Lower lobe of right lung (tissue), 2 donors: Measurements from ENCODE around the gene CEMIP2. TPM values are rescaled to one million over a fixed set of nuclear protein-coding genes. Genes with fewer than 3 reads are reported as not detected.
A peak's percentile ranks its signal among the peaks of the same experiment; 100 is the strongest.
"Not testable (repeated sequence)": the region's sequence is repeated elsewhere in the genome, so short reads cannot be mapped to it uniquely, and the experiment has no call there.

Source experiments
- ATAC-seq, 2 donors: fragments of 200-7000 bp; cut with Tn5 transposase; one replicate each; pipeline ENCODE4 v1.9.1; 2020 to 2022; ENCODE audit warnings: mild to moderate bottlenecking in 2 of 2, moderate library complexity in 2 of 2
- DNase-seq: peaks from one replicate; pipeline ENCODE4 v3.0.0-alpha.2; 2020
- H3K27ac ChIP-seq: fragments of 200-600 bp; one replicate; pipeline ENCODE4 v1.8.0; 2022
- H3K27me3 ChIP-seq: fragments of 200-600 bp; one replicate; pipeline ENCODE4 v1.8.0; 2022; ENCODE audit warnings: low read depth
- H3K36me3 ChIP-seq: fragments of 200-600 bp; one replicate; pipeline ENCODE4 v1.8.0; 2022; ENCODE audit warnings: mild to moderate bottlenecking
- H3K4me1 ChIP-seq: fragments of 200-600 bp; one replicate; pipeline ENCODE4 v1.8.0; 2022
- H3K4me3 ChIP-seq: fragments of 200-600 bp; one replicate; pipeline ENCODE4 v1.8.0; 2022; ENCODE audit warnings: mild to moderate bottlenecking
- H3K9me3 ChIP-seq: fragments of 200-600 bp; one replicate; pipeline ENCODE4 v1.8.0; 2022
- intact Hi-C: fragments of 100-400 bp; cut with DNase I; formaldehyde crosslinking; loops from one replicate; pipeline ENCODE4 v1.11.0; 2022
- total RNA-seq: library from RNA; stranded (reverse); fragmentation: NEBNext Ultra II Directional; extraction: Animal tissue kit (Norgen Biotek cat#: 25700); gene quantifications from one replicate; pipeline ENCODE4 v1.2.1, GENCODE V29; 2021
- TF ChIP-seq, protein P1 (sequence below): fragments of 200-600 bp; IDR thresholded peaks from one replicate; pipeline ENCODE4 v1.8.0; 2022; ENCODE audit warnings: antibody characterized with exemption, mild to moderate bottlenecking
- donor health status: DM: no; HTN: yes; CAD: no; lungs with severe emphysema.

CEMIP2 gene
- total RNA-seq, 1 donor from 2014 or later = 152 TPM

DNA sequence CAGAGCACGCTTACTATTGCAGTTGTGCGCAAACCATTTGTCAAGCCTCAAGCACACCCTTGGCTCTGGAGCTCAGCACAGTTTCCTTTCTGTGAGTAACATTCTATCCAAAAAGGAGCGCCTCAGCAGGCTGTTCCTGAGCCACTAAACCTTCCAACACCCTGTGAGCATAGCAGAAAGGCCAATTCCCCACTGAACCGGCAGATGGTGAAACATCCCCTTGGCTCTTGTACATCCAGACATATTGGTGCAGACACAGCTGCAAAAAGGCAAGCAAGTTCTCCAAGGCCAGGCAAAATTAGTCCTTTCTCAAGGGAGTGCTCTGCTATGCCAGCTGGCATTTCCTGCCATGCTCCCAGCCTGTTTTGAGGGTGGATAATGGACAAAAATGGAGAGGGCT is 44.1 kb upstream of the CEMIP2 start:
- Histone ChIP-seq H3K27me3 (no peaks in the 10 kb centered on the region), H3K36me3 (no peaks in the 10 kb centered on the region), H3K27ac (no peak overlapping the region), H3K9me3 (no peaks in the 10 kb centered on the region), H3K4me1 (no peaks in the 10 kb centered on the region), H3K4me3 (no peak overlapping the region)
- DNase-seq (no peak), ATAC-seq (no peak)
- TF ChIP-seq, protein P1, sequence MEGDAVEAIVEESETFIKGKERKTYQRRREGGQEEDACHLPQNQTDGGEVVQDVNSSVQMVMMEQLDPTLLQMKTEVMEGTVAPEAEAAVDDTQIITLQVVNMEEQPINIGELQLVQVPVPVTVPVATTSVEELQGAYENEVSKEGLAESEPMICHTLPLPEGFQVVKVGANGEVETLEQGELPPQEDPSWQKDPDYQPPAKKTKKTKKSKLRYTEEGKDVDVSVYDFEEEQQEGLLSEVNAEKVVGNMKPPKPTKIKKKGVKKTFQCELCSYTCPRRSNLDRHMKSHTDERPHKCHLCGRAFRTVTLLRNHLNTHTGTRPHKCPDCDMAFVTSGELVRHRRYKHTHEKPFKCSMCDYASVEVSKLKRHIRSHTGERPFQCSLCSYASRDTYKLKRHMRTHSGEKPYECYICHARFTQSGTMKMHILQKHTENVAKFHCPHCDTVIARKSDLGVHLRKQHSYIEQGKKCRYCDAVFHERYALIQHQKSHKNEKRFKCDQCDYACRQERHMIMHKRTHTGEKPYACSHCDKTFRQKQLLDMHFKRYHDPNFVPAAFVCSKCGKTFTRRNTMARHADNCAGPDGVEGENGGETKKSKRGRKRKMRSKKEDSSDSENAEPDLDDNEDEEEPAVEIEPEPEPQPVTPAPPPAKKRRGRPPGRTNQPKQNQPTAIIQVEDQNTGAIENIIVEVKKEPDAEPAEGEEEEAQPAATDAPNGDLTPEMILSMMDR = no peak
- intact Hi-C loops = no loop called here

- TF ChIP-seq, protein P1 = no peak
- H3K4me1 ChIP-seq = peaks cover 8% of the 10 kb centered on the region
- no peaks in the 10 kb centered on the region for H3K27me3 ChIP-seq
- H3K27ac ChIP-seq = no peak overlapping the region
- no peak overlapping the region for H3K4me3 ChIP-seq
- no peaks in the 10 kb centered on the region for H3K36me3 ChIP-seq
- ATAC-seq (no peak), DNase-seq (no peak)
- intact Hi-C loops = loop anchor here (10.0 kb wide), 1 partner anchor 217 kb away; no protein-coding TSS in a partner anchor
- no peaks in the 10 kb centered on the region for H3K9me3 ChIP-seq
Observed at GRCh38 chr9:71808068-71808467, 39.8 kb upstream of the CEMIP2 start.

GRCh38 chr9:71806901-71807307 is 38.6 kb upstream of the CEMIP2 start:
- intact Hi-C loops = loop anchor here (10.0 kb wide), 1 partner anchor 218 kb away; no protein-coding TSS in a partner anchor
- H3K4me3 ChIP-seq = no peak overlapping the region
- TF ChIP-seq, protein P1 = peak; percentile 90

DNA sequence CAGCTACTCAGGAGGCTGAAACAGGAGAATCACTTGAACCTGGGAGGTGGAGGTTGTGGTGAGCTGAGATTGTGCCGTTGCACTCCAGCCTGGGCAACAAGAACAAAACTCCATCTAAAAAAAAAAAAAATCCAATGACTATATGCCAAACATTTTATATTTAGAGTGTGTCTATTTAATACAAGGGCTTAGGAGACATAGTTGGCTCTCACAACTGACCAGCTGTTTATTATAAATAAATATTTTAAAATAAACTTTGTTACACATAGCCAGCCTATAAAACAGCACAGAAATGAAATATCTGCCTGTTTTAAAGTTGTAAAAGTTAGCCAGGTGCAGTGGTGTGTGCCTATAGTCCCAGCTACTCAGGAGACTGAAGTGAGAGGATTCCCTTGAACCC is 36.8 kb upstream of the CEMIP2 start:
- not testable (repeated sequence) for H3K36me3 ChIP-seq, H3K4me3 ChIP-seq, H3K9me3 ChIP-seq, H3K27me3 ChIP-seq, DNase-seq, ATAC-seq, H3K27ac ChIP-seq, H3K4me1 ChIP-seq
- intact Hi-C loops = loop anchor here (10.0 kb wide), 1 partner anchor 220 kb away; no protein-coding TSS in a partner anchor

More at GRCh38 chr9:71806901-71807307, 38.6 kb upstream of the CEMIP2 start:
- no peak overlapping the region for H3K27ac ChIP-seq
- H3K4me1 ChIP-seq = peaks cover 8% of the 10 kb centered on the region
- no peaks in the 10 kb centered on the region for H3K36me3 ChIP-seq
- ATAC-seq = peak; percentile 96 to 97
- DNase-seq = peak; percentile 61
- H3K9me3 ChIP-seq = no peaks in the 10 kb centered on the region
- no peaks in the 10 kb centered on the region for H3K27me3 ChIP-seq

- TF ChIP-seq, protein P1 = no peak
- Histone ChIP-seq H3K4me1 (peaks cover 4% of the 10 kb centered on the region), H3K36me3 (no peaks in the 10 kb centered on the region), H3K27me3 (no peaks in the 10 kb centered on the region), H3K27ac (no peak overlapping the region), H3K4me3 (no peak overlapping the region), H3K9me3 (no peaks in the 10 kb centered on the region)
- ATAC-seq (no peak), DNase-seq (no peak)
- intact Hi-C loops = loop anchor here (10.0 kb wide), 1 partner anchor 223 kb away; no protein-coding TSS in a partner anchor
Observed at GRCh38 chr9:71801826-71802225, 33.5 kb upstream of the CEMIP2 start.

- H3K4me3 ChIP-seq = no peak overlapping the region
- H3K4me1 ChIP-seq = no peaks in the 10 kb centered on the region
- intact Hi-C loops = no loop called here
- H3K27ac ChIP-seq = no peak overlapping the region
- H3K36me3 ChIP-seq = no peaks in the 10 kb centered on the region
- TF ChIP-seq, protein P1 = no peak
- H3K27me3 ChIP-seq = no peaks in the 10 kb centered on the region
- ATAC-seq (no peak), DNase-seq (no peak)
- H3K9me3 ChIP-seq = no peaks in the 10 kb centered on the region
Observed at GRCh38 chr9:71797266-71797665, 29.0 kb upstream of the CEMIP2 start.
